GM13976 (cell line): Measurements from ENCODE around the gene MS4A6E.

Experiments used
- DNase-seq: peaks from one replicate; pipeline ENCODE4 v3.0.0; 2012; ENCODE audit warnings: low spot score
- in situ Hi-C: fragments of 300-500 bp; cut with MboI; formaldehyde crosslinking; loops from one replicate; pipeline ENCODE4 v1.12.0; 2022; ENCODE audit warnings: low sequenced_read_pairs, mixed read lengths, inconsistent platforms; ENCODE audit not compliant: unreplicated experiment
- TF ChIP-seq, protein P1 (sequence below): IDR thresholded peaks from 2 replicates; pipeline ENCODE4 v1.5.1; 2012; ENCODE audit warnings: borderline replicate concordance, mild to moderate bottlenecking; ENCODE audit not compliant: insufficient read depth; ENCODE audit errors: extremely low read depth, missing control alignments, control extremely low read depth

MS4A6E gene

DNA sequence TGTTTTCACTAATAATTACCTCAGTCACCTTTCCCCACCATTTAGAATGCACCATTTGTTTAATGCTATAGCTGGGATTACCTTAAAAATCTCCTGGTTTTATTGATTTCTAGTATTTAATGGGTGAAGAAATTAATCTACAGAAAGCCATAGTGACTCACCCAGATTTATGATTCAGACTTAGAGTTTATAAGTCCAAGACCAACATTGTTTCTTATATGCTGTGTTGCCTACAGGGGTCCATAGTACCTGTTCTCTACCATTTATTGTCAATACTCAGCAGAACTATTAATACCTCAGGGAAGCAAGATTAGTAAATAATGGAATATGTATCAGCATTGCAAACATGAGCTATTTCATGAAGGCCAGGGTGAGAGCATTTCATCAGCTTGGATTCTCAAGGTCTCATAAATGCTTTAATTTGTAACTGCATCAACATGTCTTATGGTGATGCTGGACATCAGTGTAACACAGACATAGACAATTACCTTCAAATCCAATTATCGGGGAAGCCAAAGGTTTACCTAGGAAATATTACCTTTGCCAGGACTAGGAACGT is 43.3 kb downstream of the MS4A6E start:
- DNase-seq, result no peak
- TF ChIP-seq, protein P1, sequence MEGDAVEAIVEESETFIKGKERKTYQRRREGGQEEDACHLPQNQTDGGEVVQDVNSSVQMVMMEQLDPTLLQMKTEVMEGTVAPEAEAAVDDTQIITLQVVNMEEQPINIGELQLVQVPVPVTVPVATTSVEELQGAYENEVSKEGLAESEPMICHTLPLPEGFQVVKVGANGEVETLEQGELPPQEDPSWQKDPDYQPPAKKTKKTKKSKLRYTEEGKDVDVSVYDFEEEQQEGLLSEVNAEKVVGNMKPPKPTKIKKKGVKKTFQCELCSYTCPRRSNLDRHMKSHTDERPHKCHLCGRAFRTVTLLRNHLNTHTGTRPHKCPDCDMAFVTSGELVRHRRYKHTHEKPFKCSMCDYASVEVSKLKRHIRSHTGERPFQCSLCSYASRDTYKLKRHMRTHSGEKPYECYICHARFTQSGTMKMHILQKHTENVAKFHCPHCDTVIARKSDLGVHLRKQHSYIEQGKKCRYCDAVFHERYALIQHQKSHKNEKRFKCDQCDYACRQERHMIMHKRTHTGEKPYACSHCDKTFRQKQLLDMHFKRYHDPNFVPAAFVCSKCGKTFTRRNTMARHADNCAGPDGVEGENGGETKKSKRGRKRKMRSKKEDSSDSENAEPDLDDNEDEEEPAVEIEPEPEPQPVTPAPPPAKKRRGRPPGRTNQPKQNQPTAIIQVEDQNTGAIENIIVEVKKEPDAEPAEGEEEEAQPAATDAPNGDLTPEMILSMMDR, result no peak
- in situ Hi-C loops, result no loop called here

DNA sequence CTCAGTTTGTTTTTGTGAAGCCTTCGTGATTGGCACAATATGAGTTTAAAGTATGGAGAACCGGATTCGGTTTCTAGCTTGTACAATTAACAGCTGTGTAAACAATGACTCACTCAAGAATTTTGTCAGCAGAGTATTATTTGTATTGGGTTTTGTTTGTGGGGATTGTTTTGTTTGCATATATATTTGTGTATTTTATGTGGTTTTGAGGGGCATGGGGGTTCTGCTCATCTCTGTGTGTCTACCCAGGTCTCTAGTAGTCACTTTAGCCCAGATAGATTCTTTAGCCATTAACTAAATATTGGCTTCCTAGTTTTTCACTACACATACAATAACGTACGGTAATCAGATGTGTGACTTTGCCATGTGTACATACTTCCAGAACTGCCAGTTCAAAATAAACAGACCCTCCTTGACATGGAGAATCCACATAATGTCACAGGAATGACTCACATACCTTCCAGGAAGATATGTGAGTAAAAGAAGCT is 43.8 kb downstream of the MS4A6E start:
- no peak for DNase-seq
- TF ChIP-seq, protein P1, result no peak
- in situ Hi-C loops, result no loop called here

DNA sequence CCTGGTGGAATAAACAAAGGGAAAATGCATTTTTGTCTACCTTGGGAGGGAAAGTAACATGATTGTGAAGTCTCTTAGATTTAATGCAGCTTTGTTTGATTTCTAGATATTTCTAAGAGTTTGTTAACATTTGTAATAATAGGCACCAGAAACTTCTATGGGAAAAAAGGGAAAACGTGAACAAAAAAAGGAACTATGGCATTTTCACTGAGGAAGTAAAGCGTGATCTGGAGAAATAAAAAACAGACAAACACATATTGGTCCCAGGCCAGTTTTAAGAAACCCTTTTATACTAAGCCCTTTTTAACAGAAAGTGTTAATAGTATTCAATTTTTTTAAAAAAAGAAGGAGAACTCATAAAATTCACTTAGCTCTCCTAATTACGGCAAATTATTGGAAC is 44.3 kb downstream of the MS4A6E start:
- in situ Hi-C loops, result no loop called here
- no peak for DNase-seq
- TF ChIP-seq, protein P1, result no peak

- in situ Hi-C loops, result no loop called here
- DNase-seq, result no peak
Measured at GRCh38 chr11:60371854-60372253, 44.8 kb downstream of the MS4A6E start.

DNA sequence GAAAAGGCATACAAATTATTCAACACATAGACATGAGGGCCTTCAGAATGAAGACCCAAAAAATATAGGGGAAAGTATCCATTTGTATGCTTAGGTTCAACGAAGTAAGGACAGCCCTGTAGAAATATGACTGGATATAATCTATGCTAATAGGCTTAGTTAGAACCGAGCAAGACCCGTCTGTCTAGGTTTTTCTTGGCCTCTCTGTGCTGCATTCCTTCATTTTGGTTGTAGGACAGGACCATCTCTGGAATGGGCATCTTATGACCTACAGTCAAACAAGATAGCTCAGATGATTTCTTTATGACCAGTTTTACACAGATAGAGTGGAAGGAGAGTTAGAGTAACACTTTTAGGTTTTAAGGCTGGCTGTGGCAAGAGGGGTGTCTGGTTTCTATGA is 45.7 kb downstream of the MS4A6E start:
- in situ Hi-C loops, result no loop called here
- TF ChIP-seq, protein P1, result no peak

More at GRCh38 chr11:60371854-60372253, 44.8 kb downstream of the MS4A6E start:
- TF ChIP-seq, protein P1, result no peak

DNA sequence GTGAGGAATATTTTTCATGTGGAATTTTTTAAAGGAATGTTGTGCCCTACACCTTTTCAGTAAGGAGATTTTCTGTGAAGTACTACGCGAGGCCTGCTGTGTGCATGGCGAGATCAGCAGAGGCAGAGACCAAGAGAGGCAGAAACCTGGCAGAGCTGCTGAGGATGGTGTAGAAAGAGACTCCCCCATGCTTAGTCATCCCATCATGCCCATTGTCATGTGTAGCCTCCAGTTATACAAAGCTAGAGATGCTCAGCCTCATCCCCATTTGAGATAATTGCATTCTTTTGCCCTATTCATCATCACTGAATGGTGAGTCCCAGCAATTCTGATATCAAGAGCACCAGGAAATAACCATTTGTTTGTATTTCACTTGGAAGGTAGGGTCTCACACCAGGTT is 48.3 kb downstream of the MS4A6E start:
- DNase-seq, result no peak
- in situ Hi-C loops, result no loop called here
- TF ChIP-seq, protein P1, result no peak

More for the DNA sequence above, 45.7 kb downstream of the MS4A6E start:
- no peak for DNase-seq
